ENCODE results near the gene NTSR2. TPM values are rescaled to one million over a fixed set of nuclear protein-coding genes. Genes with fewer than 3 reads are reported as not detected.

The NTSR2 gene
- total and polyA plus RNA-seq, 9 donors = 0.33 to 3.8 (median 0.97) TPM; not detected in 2

GRCh38 chr2:11688222-11689069 is 18.5 kb upstream of the NTSR2 start:
- H3K27ac ChIP-seq = peak overlapping the region; percentile 57 to 69
- H3K36me3 ChIP-seq = no peaks in the 10 kb centered on the region
- TF ChIP-seq CTCF (IDR thresholded peaks at IDR 0.05) (peak; percentile 85 to 88 (median 87)), POLR2A (IDR thresholded peaks at IDR 0.05) (no peak)
- no peaks in the 10 kb centered on the region for H3K9me3 ChIP-seq
- no peaks in the 10 kb centered on the region for H3K27me3 ChIP-seq
- DNase-seq = peak; percentile 87 to 91 (median 89)
- intact Hi-C loops (cut with DNase I) = loop anchor here in 2 of 4 donors (5.0 kb wide), 2 partner anchors 89 to 94 kb away; no protein-coding TSS in a partner anchor
- WGBS, 3 donors = 4 to 8% (median 6%) methylated on average over 23 of the region's 23 CpGs
- peaks cover 13% of the 10 kb centered on the region for H3K4me1 ChIP-seq (ENCODE audit: insufficient read depth)
- H3K4me3 ChIP-seq = peak overlapping the region; percentile 4

GRCh38 chr2:11687736-11688135 is 17.7 kb upstream of the NTSR2 start:
- H3K4me3 ChIP-seq = peak overlapping the region; percentile 4
- intact Hi-C loops (cut with DNase I) = loop anchor here in 2 of 4 donors (5.0 kb wide), 2 partner anchors 90 to 95 kb away; no protein-coding TSS in a partner anchor

GRCh38 chr2:11685906-11686470 is 16.0 kb upstream of the NTSR2 start:
- 93 to 96% (median 94%) methylated on average over 10 of the region's 10 CpGs for WGBS, 3 donors

More at GRCh38 chr2:11687736-11688135, 17.7 kb upstream of the NTSR2 start:
- Histone ChIP-seq H3K36me3 (no peaks in the 10 kb centered on the region), H3K27me3 (no peaks in the 10 kb centered on the region), H3K4me1 (ENCODE audit: insufficient read depth) (peaks cover 12% of the 10 kb centered on the region), H3K9me3 (no peaks in the 10 kb centered on the region), H3K27ac (peak overlapping the region in 1 of 2 donors; percentile 69)
- no peak for DNase-seq
- no peak for TF ChIP-seq CTCF (IDR thresholded peaks at IDR 0.05)
- TF ChIP-seq POLR2A (IDR thresholded peaks at IDR 0.05) = no peak
- 60 to 76% (median 64%) methylated on average over 9 of the region's 9 CpGs for WGBS, 3 donors

More at GRCh38 chr2:11685906-11686470, 16.0 kb upstream of the NTSR2 start:
- H3K27me3 ChIP-seq = no peaks in the 10 kb centered on the region
- intact Hi-C loops (cut with DNase I) = loop anchor here in 2 of 4 donors (5.0 kb wide), 2 partner anchors 91 to 96 kb away; no protein-coding TSS in a partner anchor
- TF ChIP-seq CTCF (IDR thresholded peaks at IDR 0.05) (no peak), POLR2A (IDR thresholded peaks at IDR 0.05) (no peak), EP300 (IDR thresholded peaks at IDR 0.05) (no peak)
- H3K4me3 ChIP-seq = no peak overlapping the region
- no peaks in the 10 kb centered on the region for H3K9me3 ChIP-seq
- peaks cover 20% of the 10 kb centered on the region for H3K4me1 ChIP-seq (ENCODE audit: insufficient read depth)
- no peak overlapping the region for H3K27ac ChIP-seq
- DNase-seq = no peak
- H3K36me3 ChIP-seq = no peaks in the 10 kb centered on the region

Data from ovary (tissue), 9 donors.